ENCODE data around the gene TXLNB. TPM values are rescaled to one million over a fixed set of nuclear protein-coding genes. Genes with fewer than 3 reads are reported as not detected.

TXLNB gene
- total RNA-seq, 1 donor from 2014 or later: 0.05 TPM

DNA sequence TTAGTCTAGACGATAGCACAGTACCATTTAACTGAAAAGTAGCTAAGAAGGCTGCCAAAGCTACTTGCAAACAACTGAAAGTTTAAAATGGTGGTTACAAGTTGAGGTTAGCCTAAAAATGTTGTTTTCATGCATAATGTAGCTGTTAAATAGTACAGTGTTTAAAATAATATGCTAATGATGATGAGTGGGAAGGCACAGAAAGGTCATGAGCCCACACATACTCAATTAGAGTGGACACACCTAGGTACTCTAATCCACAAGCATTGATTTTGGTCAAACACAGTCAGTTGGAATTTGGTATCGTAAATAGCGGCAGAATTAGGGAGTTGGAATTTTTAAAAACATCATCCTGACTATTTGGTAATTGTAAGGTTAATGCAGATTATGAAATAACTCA lies 7.0 kb downstream of the TXLNB start:
- DNase-seq (ENCODE audit: low spot score): no peak
- Mint-ChIP-seq H3K4me1 (ENCODE audit: low read depth) (no peaks in the 10 kb centered on the region), H3K36me3 (ENCODE audit: low read depth) (no peaks in the 10 kb centered on the region), H3K27me3 (ENCODE audit: low read depth) (no peaks in the 10 kb centered on the region), H3K9me3 (ENCODE audit: low read depth) (no peaks in the 10 kb centered on the region), H3K27ac (ENCODE audit: unreplicated experiment) (no peak overlapping the region), H3K4me3 (ENCODE audit: unreplicated experiment) (no peak overlapping the region)
- TF ChIP-seq CTCF (IDR thresholded peaks at IDR 0.05): no peak

GRCh38 chr6:139282684-139283083 lies 9.1 kb downstream of the TXLNB start:
- Mint-ChIP-seq H3K9me3 (ENCODE audit: low read depth) (no peaks in the 10 kb centered on the region), H3K4me1 (ENCODE audit: low read depth) (no peaks in the 10 kb centered on the region), H3K36me3 (ENCODE audit: low read depth) (no peaks in the 10 kb centered on the region), H3K27ac (ENCODE audit: unreplicated experiment) (no peak overlapping the region), H3K27me3 (ENCODE audit: low read depth) (no peaks in the 10 kb centered on the region), H3K4me3 (ENCODE audit: unreplicated experiment) (no peak overlapping the region)
- DNase-seq (ENCODE audit: low spot score): no peak
- no peak for TF ChIP-seq CTCF (IDR thresholded peaks at IDR 0.05)

DNA sequence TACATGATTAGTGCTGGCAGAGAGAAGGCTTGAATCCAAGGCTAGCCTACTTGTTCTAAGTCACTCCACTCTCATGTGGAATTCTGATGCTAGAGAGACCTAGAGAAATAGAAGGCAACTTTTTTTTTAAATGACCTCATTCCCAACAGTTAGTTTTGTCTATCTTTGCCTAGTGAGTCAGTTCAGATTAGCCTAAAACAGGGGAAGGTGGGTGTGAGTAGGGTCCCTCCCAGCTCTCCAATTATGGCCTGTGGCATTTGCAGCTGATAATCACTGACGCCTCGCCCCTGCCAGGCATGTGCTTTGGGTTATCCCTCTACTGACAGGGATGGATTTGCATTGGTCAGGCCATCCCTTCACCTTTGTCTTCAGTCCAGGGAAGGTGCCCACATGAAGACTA lies 13.6 kb downstream of the TXLNB start:
- TF ChIP-seq CTCF (IDR thresholded peaks at IDR 0.05): no peak

DNA sequence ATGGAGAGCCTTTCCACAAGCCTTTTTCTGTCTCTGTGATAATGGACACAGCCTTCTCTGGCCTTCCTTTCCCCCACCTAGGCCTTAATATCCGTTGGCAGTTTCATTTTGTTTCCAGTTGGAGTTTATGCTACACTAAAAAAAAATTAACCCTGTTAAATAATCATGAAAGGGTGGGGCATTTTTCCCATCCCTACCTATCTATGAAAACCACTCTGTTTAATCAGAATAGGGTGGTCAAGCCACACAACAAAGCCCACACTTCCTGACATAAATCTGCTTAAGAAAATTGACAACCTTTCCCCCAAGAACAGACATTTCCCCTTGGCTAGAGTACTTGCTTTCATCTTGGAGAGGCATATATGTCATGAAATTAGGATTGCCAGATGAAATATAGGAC lies 14.2 kb downstream of the TXLNB start:
- no peak overlapping the region for H3K27ac Mint-ChIP-seq (ENCODE audit: unreplicated experiment)
- no peaks in the 10 kb centered on the region for H3K4me1 Mint-ChIP-seq (ENCODE audit: low read depth)
- no peak for TF ChIP-seq CTCF (IDR thresholded peaks at IDR 0.05)
- no peaks in the 10 kb centered on the region for H3K27me3 Mint-ChIP-seq (ENCODE audit: low read depth)
- DNase-seq (ENCODE audit: low spot score): no peak
- no peaks in the 10 kb centered on the region for H3K36me3 Mint-ChIP-seq (ENCODE audit: low read depth)
- H3K4me3 Mint-ChIP-seq (ENCODE audit: unreplicated experiment): no peak overlapping the region
- H3K9me3 Mint-ChIP-seq (ENCODE audit: low read depth): no peaks in the 10 kb centered on the region

More for the DNA sequence above, 13.6 kb downstream of the TXLNB start:
- Mint-ChIP-seq H3K27ac (ENCODE audit: unreplicated experiment) (no peak overlapping the region), H3K9me3 (ENCODE audit: low read depth) (no peaks in the 10 kb centered on the region), H3K4me1 (ENCODE audit: low read depth) (no peaks in the 10 kb centered on the region), H3K4me3 (ENCODE audit: unreplicated experiment) (no peak overlapping the region), H3K36me3 (ENCODE audit: low read depth) (no peaks in the 10 kb centered on the region), H3K27me3 (ENCODE audit: low read depth) (no peaks in the 10 kb centered on the region)
- no peak for DNase-seq (ENCODE audit: low spot score)

DNA sequence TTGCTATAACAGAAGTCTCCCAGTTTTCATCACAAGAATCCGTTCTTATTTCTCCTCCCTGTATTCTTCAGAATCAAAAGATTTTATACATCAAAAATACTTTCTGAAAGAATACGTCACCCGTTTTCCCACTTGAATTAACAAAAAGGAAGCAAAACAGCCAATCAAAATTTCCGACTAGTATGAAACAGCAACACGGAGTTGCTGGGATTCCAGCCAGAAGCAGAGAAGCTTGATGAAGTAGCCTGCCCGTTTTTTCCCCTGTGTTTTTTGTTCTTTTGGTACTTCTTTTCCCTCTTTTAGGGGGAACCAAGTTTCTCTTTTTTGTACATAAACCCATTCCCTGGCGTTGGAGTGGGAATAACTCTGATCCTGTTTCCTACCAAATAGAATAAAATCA lies 14.6 kb downstream of the TXLNB start:
- H3K4me3 Mint-ChIP-seq (ENCODE audit: unreplicated experiment): no peak overlapping the region
- H3K9me3 Mint-ChIP-seq (ENCODE audit: low read depth): no peaks in the 10 kb centered on the region
- no peaks in the 10 kb centered on the region for H3K36me3 Mint-ChIP-seq (ENCODE audit: low read depth)
- H3K27me3 Mint-ChIP-seq (ENCODE audit: low read depth): no peaks in the 10 kb centered on the region
- DNase-seq (ENCODE audit: low spot score): no peak
- no peak overlapping the region for H3K27ac Mint-ChIP-seq (ENCODE audit: unreplicated experiment)
- no peaks in the 10 kb centered on the region for H3K4me1 Mint-ChIP-seq (ENCODE audit: low read depth)
- no peak for TF ChIP-seq CTCF (IDR thresholded peaks at IDR 0.05)
